Left renal pelvis (tissue), 4 donors: ENCODE results near the gene BROX. TPM values are rescaled to one million over a fixed set of nuclear protein-coding genes. Genes with fewer than 3 reads are reported as not detected.
"Not testable (repeated sequence)": the region's sequence is repeated elsewhere in the genome, so short reads cannot be mapped to it uniquely, and the experiment has no call there.

Experiments
- DNase-seq, 4 donors: peaks; one replicate each; pipeline ENCODE4 v3.0.0-alpha.2; 2013; ENCODE audit warnings: low read depth in 4 of 4, low spot score in 3 of 4
- polyA plus RNA-seq, 4 donors: library from polyadenylated mRNA; unstranded; fragments of 120-200 nt; gene quantifications; one replicate each; pipeline ENCODE4 v1.2.1, GENCODE V29; 2013; ENCODE audit not compliant: insufficient read length in 4 of 4

The BROX gene
- polyA plus RNA-seq, 4 donors = 30.5 to 47.9 (median 45.3) TPM

GRCh38 chr1:222730866-222731265, 18.5 kb downstream of the BROX start:
- DNase-seq = no peak

- DNase-seq = no peak
Observed at GRCh38 chr1:222732216-222733159, 20.1 kb downstream of the BROX start.

GRCh38 chr1:222734740-222735139, 22.4 kb downstream of the BROX start:
- DNase-seq = no peak

GRCh38 chr1:222736470-222736869, 24.1 kb downstream of the BROX start:
- no peak for DNase-seq

- DNase-seq = no peak
Observed at GRCh38 chr1:222736972-222737371, 24.6 kb downstream of the BROX start, which contains the start of gene FAM177B. Gene FAM177B, plus strand, starts transcription at chr1:222737202. Its CDS starts 9,344 bp downstream, at chr1:222746546.

- no peak for DNase-seq
Observed at GRCh38 chr1:222739465-222739864, 27.1 kb downstream of the BROX start.

- no peak for DNase-seq
Observed at GRCh38 chr1:222739929-222740328, 27.6 kb downstream of the BROX start.

GRCh38 chr1:222741630-222742457, 29.5 kb downstream of the BROX start:
- not testable (repeated sequence) for DNase-seq

GRCh38 chr1:222749927-222750326, 37.6 kb downstream of the BROX start:
- DNase-seq = no peak

GRCh38 chr1:222750651-222751050, 38.3 kb downstream of the BROX start:
- no peak for DNase-seq

- no peak for DNase-seq
Observed at GRCh38 chr1:222751255-222751654, 38.9 kb downstream of the BROX start.

GRCh38 chr1:222754366-222755139, 42.2 kb downstream of the BROX start:
- no peak for DNase-seq

GRCh38 chr1:222757646-222758268, 45.4 kb downstream of the BROX start:
- no peak for DNase-seq

- no peak for DNase-seq
Observed at GRCh38 chr1:222759451-222760035, 47.2 kb downstream of the BROX start.

GRCh38 chr1:222761083-222761482, 48.7 kb downstream of the BROX start:
- DNase-seq = no peak

GRCh38 chr1:222762178-222762577, 49.8 kb downstream of the BROX start:
- not testable (repeated sequence) for DNase-seq

GRCh38 chr1:222767152-222767571, 54.8 kb downstream of the BROX start:
- DNase-seq = no peak

- no peak for DNase-seq
Observed at GRCh38 chr1:222768592-222768991, 56.2 kb downstream of the BROX start.

- DNase-seq = no peak
Observed at GRCh38 chr1:222769181-222769580, 56.8 kb downstream of the BROX start.
